Measurements from ENCODE around the gene ME3.
"Not testable (repeated sequence)": the region's sequence is repeated elsewhere in the genome, so short reads cannot be mapped to it uniquely, and the experiment has no call there.

Gene ME3

GRCh38 chr11:86660736-86661135 is 11.7 kb downstream of the ME3 start:
- FAIRE-seq = no peak

GRCh38 chr11:86660088-86660487 is 12.3 kb downstream of the ME3 start:
- FAIRE-seq = no peak

GRCh38 chr11:86658534-86658933 is 13.9 kb downstream of the ME3 start:
- no peak for FAIRE-seq

GRCh38 chr11:86645212-86645611 is 27.2 kb downstream of the ME3 start:
- FAIRE-seq = not testable (repeated sequence)

- FAIRE-seq = no peak
Measured at GRCh38 chr11:86644291-86644690, 28.1 kb downstream of the ME3 start.

GRCh38 chr11:86641537-86642261 is 30.7 kb downstream of the ME3 start:
- FAIRE-seq = no peak

GRCh38 chr11:86639137-86639536 is 33.3 kb downstream of the ME3 start:
- FAIRE-seq = no peak

- FAIRE-seq = no peak
Measured at GRCh38 chr11:86638673-86639072, 33.7 kb downstream of the ME3 start.

GRCh38 chr11:86637988-86638387 is 34.4 kb downstream of the ME3 start:
- no peak for FAIRE-seq

GRCh38 chr11:86636275-86636674 is 36.1 kb downstream of the ME3 start:
- no peak for FAIRE-seq

- no peak for FAIRE-seq
Measured at GRCh38 chr11:86632499-86633269, 39.7 kb downstream of the ME3 start.

GRCh38 chr11:86630229-86630981 is 42.0 kb downstream of the ME3 start:
- FAIRE-seq = no peak

GRCh38 chr11:86629045-86629706 is 43.2 kb downstream of the ME3 start:
- FAIRE-seq = no peak

- FAIRE-seq = no peak
Measured at GRCh38 chr11:86627776-86628455, 44.5 kb downstream of the ME3 start.

- FAIRE-seq = no peak
Measured at GRCh38 chr11:86625981-86626380, 46.4 kb downstream of the ME3 start.

GRCh38 chr11:86625544-86625943 is 46.9 kb downstream of the ME3 start:
- FAIRE-seq = no peak

- no peak for FAIRE-seq
Measured at GRCh38 chr11:86624366-86624765, 48.0 kb downstream of the ME3 start.

- FAIRE-seq = no peak
Measured at GRCh38 chr11:86623736-86624135, 48.7 kb downstream of the ME3 start.

- FAIRE-seq = no peak
Measured at GRCh38 chr11:86623041-86623621, 49.3 kb downstream of the ME3 start.

- no peak for FAIRE-seq
Measured at GRCh38 chr11:86621854-86622253, 50.6 kb downstream of the ME3 start.

- FAIRE-seq = no peak
Measured at GRCh38 chr11:86620891-86621521, 51.4 kb downstream of the ME3 start.

Measured in colon (tissue), 2 donors.